Measurements from ENCODE around the gene HCFC2. TPM values are rescaled to one million over a fixed set of nuclear protein-coding genes. Genes with fewer than 3 reads are reported as not detected.

The HCFC2 gene
- total RNA-seq, 4 donors from 2014 or later = 11.2 to 32.5 (median 15.9) TPM

- DNase-seq (ENCODE audit: low spot score) (no peak), ATAC-seq (ENCODE audit: low FRiP score) (no peak)
- no peak for TF ChIP-seq CTCF (IDR thresholded peaks at IDR 0.05)
These were observed 16.4 kb downstream of the HCFC2 start for GRCh38 chr12:104080764-104081163.

- DNase-seq (ENCODE audit: low spot score) (no peak), ATAC-seq (ENCODE audit: low FRiP score) (no peak)
- no peak for TF ChIP-seq CTCF (IDR thresholded peaks at IDR 0.05)
These were observed 19.6 kb downstream of the HCFC2 start for GRCh38 chr12:104083769-104084475.

GRCh38 chr12:104090685-104091084 lies 26.4 kb downstream of the HCFC2 start:
- no peak for TF ChIP-seq CTCF (IDR thresholded peaks at IDR 0.05)
- no peak for ATAC-seq (ENCODE audit: low FRiP score)
- DNase-seq (ENCODE audit: low spot score) = no peak

GRCh38 chr12:104091136-104091535 lies 26.8 kb downstream of the HCFC2 start:
- DNase-seq (ENCODE audit: low spot score) (no peak), ATAC-seq (ENCODE audit: low FRiP score) (no peak)
- TF ChIP-seq CTCF (IDR thresholded peaks at IDR 0.05) = no peak

GRCh38 chr12:104094284-104094683 lies 30.0 kb downstream of the HCFC2 start:
- TF ChIP-seq CTCF (IDR thresholded peaks at IDR 0.05) = no peak
- DNase-seq (ENCODE audit: low spot score) = no peak
- ATAC-seq (ENCODE audit: low FRiP score) = no peak

- ATAC-seq (ENCODE audit: low FRiP score) (no peak), DNase-seq (ENCODE audit: low spot score) (no peak)
- no peak for TF ChIP-seq CTCF (IDR thresholded peaks at IDR 0.05)
These were observed 31.0 kb downstream of the HCFC2 start for GRCh38 chr12:104095289-104095688.

GRCh38 chr12:104097954-104098353 lies 33.6 kb downstream of the HCFC2 start:
- no peak for DNase-seq (ENCODE audit: low spot score)
- no peak for TF ChIP-seq CTCF (IDR thresholded peaks at IDR 0.05)
- no peak for ATAC-seq (ENCODE audit: low FRiP score)
